Activated B cell treated with CpG ODN at 0.5 μM for 24 hours (primary cell): ENCODE results near the gene KCNAB2. TPM values are rescaled to one million over a fixed set of nuclear protein-coding genes. Genes with fewer than 3 reads are reported as not detected.
"Not testable (repeated sequence)": the region's sequence is repeated elsewhere in the genome, so short reads cannot be mapped to it uniquely, and the experiment has no call there.

Experiments
- ATAC-seq: fragments of 200-7000 bp; cut with Tn5 transposase; one replicate; pipeline ENCODE4 v1.10.0; 2021; ENCODE audit warnings: low read depth, mild to moderate bottlenecking, moderate library complexity
- CTCF ChIA-PET: fragments of 350-600 bp; sonication (Branson Sonifier 250); formaldehyde crosslinking; loops from one replicate; lab custom pipeline; 2021; ENCODE audit warnings: antibody characterized with exemption; lab: Charles Lee
- POLR2A ChIA-PET: fragments of 350-600 bp; sonication (Branson Sonifier 250); formaldehyde crosslinking; loops from one replicate; lab custom pipeline; 2021; ENCODE audit warnings: antibody characterized with exemption; lab: Charles Lee
- DNase-seq: peaks from one replicate; pipeline ENCODE4 v3.0.0; 2022
- H3K27ac Mint-ChIP-seq: one replicate; pipeline ENCODE4 v1.8.0; 2020; ENCODE audit warnings: mixed read lengths
- H3K27me3 Mint-ChIP-seq: one replicate; pipeline ENCODE4 v1.8.0; 2021; ENCODE audit warnings: mixed read lengths
- H3K36me3 Mint-ChIP-seq: one replicate; pipeline ENCODE4 v1.8.0; 2021; ENCODE audit warnings: low read depth, mixed read lengths
- H3K4me1 Mint-ChIP-seq: one replicate; pipeline ENCODE4 v1.8.0; 2021; ENCODE audit warnings: mixed read lengths
- H3K4me3 Mint-ChIP-seq: one replicate; pipeline ENCODE4 v1.8.0; 2020; ENCODE audit warnings: mild to moderate bottlenecking, mixed read lengths
- H3K9me3 Mint-ChIP-seq: one replicate; pipeline ENCODE4 v1.8.0; 2020; ENCODE audit warnings: mixed read lengths
- CTCF ChIP-seq: fragments of 200-600 bp; IDR thresholded peaks from one replicate; pipeline ENCODE4 v1.8.0; 2022; ENCODE audit warnings: antibody characterized with exemption, mild to moderate bottlenecking
- intact Hi-C: fragments of 100-400 bp; cut with micrococcal nuclease; formaldehyde crosslinking; loops from one replicate; pipeline ENCODE4 v1.15.1; 2024
- total RNA-seq: library from RNA; stranded (reverse); gene quantifications from 2 replicates; pipeline ENCODE4 v1.2.3, GENCODE V29; 2022

The KCNAB2 gene
- total RNA-seq, 1 donor from 2014 or later, result 121 TPM

GRCh38 chr1:6014130-6014999, 31.3 kb upstream of the KCNAB2 start:
- POLR2A ChIA-PET, result no interaction called here
- Mint-ChIP-seq H3K27me3 (no peaks in the 10 kb centered on the region), H3K4me1 (peaks cover 13% of the 10 kb centered on the region), H3K36me3 (peaks cover 12% of the 10 kb centered on the region), H3K9me3 (no peaks in the 10 kb centered on the region), H3K27ac (no peak overlapping the region), H3K4me3 (no peak overlapping the region)
- TF ChIP-seq CTCF, result no peak
- DNase-seq (no peak), ATAC-seq (no peak)
- intact Hi-C loops, result no loop called here
- CTCF ChIA-PET, result no interaction called here

GRCh38 chr1:6016191-6016865, 29.4 kb upstream of the KCNAB2 start:
- no peak for TF ChIP-seq CTCF
- peaks cover 16% of the 10 kb centered on the region for H3K36me3 Mint-ChIP-seq
- H3K4me1 Mint-ChIP-seq, result peaks cover 13% of the 10 kb centered on the region
- no peak for ATAC-seq
- intact Hi-C loops, result no loop called here
- ChIA-PET POLR2A (no interaction called here), CTCF (no interaction called here)
- no peak overlapping the region for H3K4me3 Mint-ChIP-seq
- no peaks in the 10 kb centered on the region for H3K9me3 Mint-ChIP-seq
- no peak overlapping the region for H3K27ac Mint-ChIP-seq
- H3K27me3 Mint-ChIP-seq, result no peaks in the 10 kb centered on the region
- DNase-seq, result no peak

GRCh38 chr1:6017654-6018053, 28.0 kb upstream of the KCNAB2 start:
- H3K27ac Mint-ChIP-seq, CTCF ChIA-PET, intact Hi-C loops, H3K4me1 Mint-ChIP-seq, H3K9me3 Mint-ChIP-seq, DNase-seq, H3K4me3 Mint-ChIP-seq, ATAC-seq, H3K27me3 Mint-ChIP-seq: not testable (repeated sequence)
- POLR2A ChIA-PET, result interaction anchor here (0.6 kb wide), 1 partner anchor 32 kb away, joined by 3 read pairs; no protein-coding TSS in a partner anchor
- H3K36me3 Mint-ChIP-seq, result peaks cover 16% of the 10 kb centered on the region

- intact Hi-C loops, result no loop called here
- POLR2A ChIA-PET, result interaction anchor here (0.6 kb wide), 1 partner anchor 19 kb away, joined by 8 read pairs; no protein-coding TSS in a partner anchor
- Mint-ChIP-seq H3K9me3 (no peaks in the 10 kb centered on the region), H3K27ac (no peak overlapping the region), H3K27me3 (no peaks in the 10 kb centered on the region), H3K4me1 (peaks cover 6% of the 10 kb centered on the region), H3K4me3 (no peak overlapping the region), H3K36me3 (peaks cover 10% of the 10 kb centered on the region)
- CTCF ChIA-PET, result no interaction called here
- no peak for DNase-seq
- TF ChIP-seq CTCF, result no peak
- no peak for ATAC-seq
These were observed 26.4 kb upstream of the KCNAB2 start for GRCh38 chr1:6019166-6019845.

GRCh38 chr1:6022193-6022592, 23.5 kb upstream of the KCNAB2 start:
- Mint-ChIP-seq H3K27ac (no peak overlapping the region), H3K4me1 (peaks cover 32% of the 10 kb centered on the region), H3K27me3 (no peaks in the 10 kb centered on the region), H3K4me3 (no peak overlapping the region), H3K9me3 (no peaks in the 10 kb centered on the region), H3K36me3 (peaks cover 4% of the 10 kb centered on the region)
- DNase-seq (no peak), ATAC-seq (no peak)
- intact Hi-C loops, result no loop called here
- POLR2A ChIA-PET, result no interaction called here
- TF ChIP-seq CTCF, result no peak
- CTCF ChIA-PET, result no interaction called here
